HL-60 (cell line): ENCODE measurements around the gene SESN2.

Experiments
- DNase-seq, 2 experiments: peaks; one replicate each; pipeline ENCODE4 v3.0.0-alpha.2; 2010 to 2020; ENCODE audit warnings: low read depth in 1 of 2, low spot score in 1 of 2
- H3K27ac ChIP-seq: fragments of 250-450 bp; sonication (Bioruptor Pico); replicated peaks from 2 replicates; pipeline ENCODE4 v1.5.1; 2020; ENCODE audit warnings: mild to moderate bottlenecking, moderate library complexity
- H3K27me3 ChIP-seq: fragments of 250-450 bp; sonication (Bioruptor Pico); 2 replicates; pipeline ENCODE4 v1.5.1; 2021; ENCODE audit warnings: mild to moderate bottlenecking, moderate library complexity; ENCODE audit not compliant: insufficient read depth, poor library complexity, severe bottlenecking
- H3K4me3 ChIP-seq: replicated peaks from 2 replicates; pipeline ENCODE4 v1.5.1; 2011; ENCODE audit warnings: mild to moderate bottlenecking, control low read depth, low read length; ENCODE audit not compliant: insufficient read depth
- CTCF ChIP-seq: IDR thresholded peaks from one replicate; pipeline ENCODE4 v1.5.1; 2011; ENCODE audit warnings: low read length, control low read depth, inconsistent platforms; ENCODE audit not compliant: insufficient read depth
- GABPA ChIP-seq: IDR thresholded peaks from 2 replicates; pipeline ENCODE4 v1.6.1; 2012; ENCODE audit warnings: low read depth
- POLR2AphosphoS5 ChIP-seq: IDR thresholded peaks from 2 replicates; pipeline ENCODE4 v1.6.1; 2012; ENCODE audit warnings: low read depth
- REST ChIP-seq: IDR thresholded peaks from 2 replicates; pipeline ENCODE4 v1.6.1; 2012; ENCODE audit warnings: low read depth; ENCODE audit not compliant: insufficient replicate concordance
- SPI1 ChIP-seq: IDR thresholded peaks from 2 replicates; pipeline ENCODE4 v1.6.1; 2012; ENCODE audit warnings: low read depth, mild to moderate bottlenecking, borderline replicate concordance

The SESN2 gene

GRCh38 chr1:28244549-28245251 is 14.6 kb upstream of the SESN2 start:
- H3K27ac ChIP-seq, result no peak overlapping the region
- TF ChIP-seq CTCF (no peak), GABPA (no peak), REST (no peak), SPI1 (no peak), POLR2AphosphoS5 (no peak)
- H3K27me3 ChIP-seq, result no peaks in the 10 kb centered on the region
- H3K4me3 ChIP-seq, result no peak overlapping the region
- DNase-seq, result no peak

- TF ChIP-seq POLR2AphosphoS5, result no peak
- TF ChIP-seq GABPA, result no peak; the same call in 1 of the 2 replicates
- no peak for TF ChIP-seq REST
- Histone ChIP-seq H3K27me3 (no peaks in the 10 kb centered on the region), H3K27ac (peak overlapping the region; percentile 83), H3K4me3 (peak overlapping the region; percentile 53)
- peak; percentile 39 to 77 for DNase-seq
Measured at GRCh38 chr1:28246427-28246832, 12.9 kb upstream of the SESN2 start.

GRCh38 chr1:28247612-28248272 is 11.6 kb upstream of the SESN2 start:
- TF ChIP-seq GABPA, result no peak
- TF ChIP-seq POLR2AphosphoS5, result no peak
- TF ChIP-seq REST, result no peak
- no peak for TF ChIP-seq CTCF
- no peak; the same call in 1 of the 2 replicates for TF ChIP-seq SPI1
- H3K27me3 ChIP-seq, result no peaks in the 10 kb centered on the region
- 0 out of 2 replicates have a peak overlapping the region, but pooled peaks have one; percentile 6 for H3K4me3 ChIP-seq
- DNase-seq, result no peak
- H3K27ac ChIP-seq, result peak overlapping the region; percentile 86
